D721Med (cell line): ENCODE measurements around the gene MAD1L1.

Source experiments
- DNase-seq: peaks from one replicate; pipeline ENCODE4 v3.0.0; 2011; ENCODE audit warnings: low spot score; ENCODE audit not compliant: insufficient read length
- FAIRE-seq: peaks from 2 replicates; lab custom pipeline; 2011; peaks lifted over from hg19 to GRCh38; lab: Jason Lieb, UNC
- TF ChIP-seq, protein P1 (sequence below): IDR thresholded peaks from 2 replicates; pipeline ENCODE4 v1.5.1; 2012; ENCODE audit warnings: mild to moderate bottlenecking, control low read depth; ENCODE audit not compliant: insufficient read depth; ENCODE audit errors: missing control alignments

The MAD1L1 gene

GRCh38 chr7:2120251-2120660 lies 112.5 kb downstream of the MAD1L1 start:
- TF ChIP-seq, protein P1, sequence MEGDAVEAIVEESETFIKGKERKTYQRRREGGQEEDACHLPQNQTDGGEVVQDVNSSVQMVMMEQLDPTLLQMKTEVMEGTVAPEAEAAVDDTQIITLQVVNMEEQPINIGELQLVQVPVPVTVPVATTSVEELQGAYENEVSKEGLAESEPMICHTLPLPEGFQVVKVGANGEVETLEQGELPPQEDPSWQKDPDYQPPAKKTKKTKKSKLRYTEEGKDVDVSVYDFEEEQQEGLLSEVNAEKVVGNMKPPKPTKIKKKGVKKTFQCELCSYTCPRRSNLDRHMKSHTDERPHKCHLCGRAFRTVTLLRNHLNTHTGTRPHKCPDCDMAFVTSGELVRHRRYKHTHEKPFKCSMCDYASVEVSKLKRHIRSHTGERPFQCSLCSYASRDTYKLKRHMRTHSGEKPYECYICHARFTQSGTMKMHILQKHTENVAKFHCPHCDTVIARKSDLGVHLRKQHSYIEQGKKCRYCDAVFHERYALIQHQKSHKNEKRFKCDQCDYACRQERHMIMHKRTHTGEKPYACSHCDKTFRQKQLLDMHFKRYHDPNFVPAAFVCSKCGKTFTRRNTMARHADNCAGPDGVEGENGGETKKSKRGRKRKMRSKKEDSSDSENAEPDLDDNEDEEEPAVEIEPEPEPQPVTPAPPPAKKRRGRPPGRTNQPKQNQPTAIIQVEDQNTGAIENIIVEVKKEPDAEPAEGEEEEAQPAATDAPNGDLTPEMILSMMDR, result no peak
- FAIRE-seq (no peak), DNase-seq (no peak)

GRCh38 chr7:2118630-2119190 lies 114.0 kb downstream of the MAD1L1 start:
- FAIRE-seq (no peak), DNase-seq (no peak)
- TF ChIP-seq, protein P1, result no peak

DNA sequence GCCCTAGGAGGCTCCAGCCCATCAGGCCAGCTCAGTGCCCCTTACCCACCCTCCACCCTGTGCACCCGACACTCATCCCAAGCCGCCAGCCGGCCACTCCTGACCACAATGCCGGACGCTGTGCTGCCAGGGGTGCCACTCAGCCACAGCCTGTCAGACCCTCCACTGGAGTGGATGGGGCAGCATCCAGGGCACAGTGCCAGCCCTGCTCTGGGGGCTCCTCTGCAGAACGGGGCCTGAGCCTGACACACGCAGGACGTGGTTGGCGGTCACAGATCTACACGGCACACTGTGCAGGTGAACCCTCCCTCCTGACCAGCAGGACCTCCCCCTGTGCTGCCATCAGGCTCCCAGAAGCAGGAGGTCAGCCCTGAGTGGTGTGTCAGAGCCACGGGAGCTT lies 114.7 kb downstream of the MAD1L1 start:
- FAIRE-seq, result no peak
- TF ChIP-seq, protein P1, result no peak
- no peak for DNase-seq

DNA sequence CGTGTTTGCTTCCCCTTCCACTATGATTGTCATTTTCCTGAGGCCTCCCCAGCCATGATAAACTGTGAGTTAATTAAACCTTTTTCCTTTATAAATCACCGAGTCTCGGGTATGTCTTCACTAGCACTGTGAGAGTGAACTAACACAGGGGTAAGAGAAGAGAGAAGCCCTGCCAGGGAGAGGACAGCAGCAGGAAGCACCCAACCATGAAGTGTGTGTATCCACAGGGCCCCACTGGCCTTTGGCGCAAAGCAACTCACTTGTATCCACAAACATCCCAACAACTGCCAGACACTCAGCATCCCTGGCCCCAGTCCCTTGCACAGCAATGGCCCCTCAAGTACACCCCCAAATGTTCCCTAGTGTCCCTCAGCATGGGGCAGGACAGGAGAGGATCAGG lies 115.1 kb downstream of the MAD1L1 start:
- DNase-seq (no peak), FAIRE-seq (no peak)
- TF ChIP-seq, protein P1, result no peak

DNA sequence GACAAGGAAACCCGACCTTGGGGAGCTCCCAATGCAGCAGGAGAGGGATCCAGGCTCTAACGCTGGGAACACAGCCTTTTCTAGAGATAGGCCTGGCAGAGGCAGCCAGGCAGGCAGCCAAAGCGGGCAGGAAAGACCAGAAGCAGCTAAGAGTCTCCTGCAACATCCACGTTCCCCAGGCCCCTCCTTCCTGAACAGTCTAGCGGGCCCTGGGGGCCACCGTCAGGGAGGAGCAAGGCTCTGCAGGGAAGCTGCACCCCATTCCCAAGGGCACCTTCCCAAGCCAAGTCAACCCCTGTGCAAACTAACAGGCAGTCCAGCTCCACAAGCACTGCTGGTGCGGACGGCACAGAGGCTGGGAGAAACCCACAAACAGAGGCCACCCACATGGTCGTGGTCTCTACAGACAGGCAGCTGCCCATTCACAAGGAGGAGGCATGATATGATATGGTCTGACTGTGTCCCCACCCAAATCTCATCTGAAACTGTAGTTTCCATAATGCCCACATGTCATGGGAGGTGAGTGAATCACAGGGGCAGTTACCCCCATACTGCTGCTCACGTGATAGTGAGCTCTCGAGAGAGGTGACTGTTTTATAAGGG lies 115.7 kb downstream of the MAD1L1 start:
- FAIRE-seq (no peak), DNase-seq (no peak)
- TF ChIP-seq, protein P1, result no peak

DNA sequence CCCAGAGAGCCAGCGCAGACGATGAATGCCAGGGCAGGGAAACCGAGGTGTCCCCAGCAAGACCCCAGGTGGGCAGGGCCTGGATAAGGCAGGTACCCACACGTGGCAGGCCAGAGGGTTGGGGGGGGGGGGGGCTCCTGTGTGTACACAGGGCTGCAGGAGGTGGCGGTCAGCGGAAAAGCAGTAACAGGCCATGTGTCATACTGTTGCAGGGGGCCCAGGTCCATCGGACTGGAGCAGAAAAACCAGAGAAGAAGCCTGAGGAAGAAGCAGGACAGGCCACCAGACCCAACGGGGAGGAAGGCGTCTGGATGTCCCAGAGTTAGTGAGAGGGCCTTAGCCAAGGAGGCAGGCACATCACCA lies 116.3 kb downstream of the MAD1L1 start:
- TF ChIP-seq, protein P1, result no peak
- FAIRE-seq, result no peak
- DNase-seq, result no peak

DNA sequence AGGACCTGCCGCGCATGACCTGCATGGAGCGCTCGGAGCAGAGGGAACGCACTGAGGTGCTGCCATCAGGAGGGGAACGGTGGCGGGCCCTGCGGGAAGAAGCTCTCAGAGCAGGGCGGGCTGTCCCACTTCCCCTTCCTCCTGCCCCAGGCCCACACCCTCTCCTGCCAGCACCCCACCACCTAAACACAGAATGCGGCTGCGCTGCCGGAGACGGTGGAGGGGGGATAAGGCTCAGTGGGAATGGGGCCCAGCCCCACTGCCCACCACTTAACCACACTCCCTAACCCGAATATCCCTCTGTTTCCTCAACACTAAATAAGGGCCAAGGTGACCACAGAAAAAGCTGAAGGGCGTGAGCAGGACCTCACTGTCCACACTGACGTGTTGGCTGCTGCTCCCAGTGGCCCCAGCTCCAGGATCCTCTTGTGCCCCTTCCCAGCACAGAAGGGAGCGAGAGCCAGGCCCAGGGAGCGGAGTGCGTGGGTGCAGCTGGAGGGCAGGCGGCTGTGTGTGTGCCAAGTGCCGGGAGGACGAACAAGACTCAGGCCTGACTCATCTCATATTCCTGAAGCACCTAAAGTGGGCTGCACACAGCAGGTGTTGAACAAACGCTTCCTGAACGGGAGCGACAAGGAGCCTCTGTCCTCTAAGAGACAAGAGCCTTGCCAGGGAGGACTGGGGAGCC lies 116.8 kb downstream of the MAD1L1 start:
- DNase-seq (no peak), FAIRE-seq (no peak)
- TF ChIP-seq, protein P1, result no peak
